ENCODE results near the gene ZFAND2A.
"Not testable (repeated sequence)": the region's sequence is repeated elsewhere in the genome, so short reads cannot be mapped to it uniquely, and the experiment has no call there.

ZFAND2A gene, protein sequence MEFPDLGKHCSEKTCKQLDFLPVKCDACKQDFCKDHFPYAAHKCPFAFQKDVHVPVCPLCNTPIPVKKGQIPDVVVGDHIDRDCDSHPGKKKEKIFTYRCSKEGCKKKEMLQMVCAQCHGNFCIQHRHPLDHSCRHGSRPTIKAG

DNA sequence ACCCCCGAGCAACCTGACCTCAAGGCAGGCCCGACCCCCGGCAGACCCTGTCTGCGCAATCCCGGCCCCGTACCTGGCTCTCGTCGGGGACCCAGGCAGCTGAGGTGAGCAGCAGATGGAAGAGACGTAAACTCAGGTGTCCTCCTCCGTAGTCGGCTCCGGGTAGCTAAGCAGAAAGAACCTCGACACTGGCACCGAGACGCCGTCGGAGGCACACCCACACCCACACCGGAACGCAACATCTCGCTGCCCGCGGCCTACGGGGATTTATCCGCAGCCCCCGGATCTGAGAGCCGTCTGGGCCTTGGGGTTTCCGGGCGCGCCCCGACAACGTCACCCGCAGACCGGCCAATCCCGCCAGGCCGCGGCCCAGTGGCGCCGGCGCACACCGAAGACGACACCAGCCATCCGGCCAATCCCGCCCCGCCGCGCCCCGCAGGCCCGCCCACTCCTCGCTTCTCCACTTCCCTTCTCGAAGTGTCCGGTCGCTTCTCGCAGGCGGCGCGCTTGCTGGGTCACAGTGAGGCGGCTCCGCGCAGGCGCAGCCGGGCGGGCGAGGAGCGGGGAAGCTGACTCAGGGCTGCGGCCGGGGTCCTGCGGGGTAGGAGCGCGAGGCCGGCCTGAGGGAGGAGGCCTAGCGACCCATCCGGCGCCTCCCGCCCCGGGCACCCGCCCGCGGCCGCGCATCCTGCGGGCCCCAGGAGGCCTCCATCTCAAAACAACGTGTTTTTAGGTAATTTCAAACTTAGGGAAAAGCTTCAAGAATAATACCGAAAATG is at the start of gene ZFAND2A:
ZFAND2A (minus strand) TSS at position 306 of the 779 bp plus-strand sequence. CDS start 1,984 bp downstream, outside the sequence.
- DNase-seq: peak; percentile 100

DNA sequence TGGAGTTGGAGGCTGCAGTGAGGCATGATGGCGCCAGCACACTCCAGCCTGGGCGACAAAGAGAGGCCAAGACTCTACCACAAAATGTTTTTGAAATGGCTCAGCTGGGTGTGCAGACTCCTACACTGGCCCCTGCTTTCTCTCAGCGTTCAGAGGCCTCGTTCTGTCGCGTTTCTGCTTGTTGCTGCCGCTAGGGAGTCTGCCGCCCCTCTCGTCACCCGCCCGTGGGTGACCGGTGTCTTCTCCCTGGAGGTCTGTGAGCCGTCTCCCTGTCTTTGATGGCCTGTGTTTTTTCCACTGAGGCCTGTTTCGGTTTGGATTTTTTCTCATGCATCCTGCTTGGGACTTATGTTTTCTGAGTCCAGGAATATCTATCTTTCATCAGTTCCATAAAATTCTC is 49.1 kb upstream of the ZFAND2A start:
- no peak for DNase-seq

DNA sequence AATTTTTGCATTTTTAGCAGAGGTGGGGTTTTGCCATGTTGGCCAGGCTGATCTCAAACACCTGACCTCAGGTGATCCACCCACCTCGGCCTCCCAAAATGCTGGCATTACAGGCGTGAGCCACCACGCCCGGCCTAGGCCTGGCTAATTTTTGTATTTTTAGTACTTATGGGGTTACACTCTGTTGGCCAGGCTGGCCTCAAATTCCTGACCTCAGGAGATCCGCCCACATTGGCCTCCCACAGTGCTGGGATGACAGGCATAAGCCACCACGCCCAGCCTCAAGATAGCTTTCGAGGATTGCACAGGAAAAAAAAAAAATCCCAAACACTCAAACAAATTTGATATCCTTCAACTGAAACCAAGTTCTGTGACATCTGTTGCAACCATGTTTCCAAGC is 45.7 kb upstream of the ZFAND2A start:
- not testable (repeated sequence) for DNase-seq

DNA sequence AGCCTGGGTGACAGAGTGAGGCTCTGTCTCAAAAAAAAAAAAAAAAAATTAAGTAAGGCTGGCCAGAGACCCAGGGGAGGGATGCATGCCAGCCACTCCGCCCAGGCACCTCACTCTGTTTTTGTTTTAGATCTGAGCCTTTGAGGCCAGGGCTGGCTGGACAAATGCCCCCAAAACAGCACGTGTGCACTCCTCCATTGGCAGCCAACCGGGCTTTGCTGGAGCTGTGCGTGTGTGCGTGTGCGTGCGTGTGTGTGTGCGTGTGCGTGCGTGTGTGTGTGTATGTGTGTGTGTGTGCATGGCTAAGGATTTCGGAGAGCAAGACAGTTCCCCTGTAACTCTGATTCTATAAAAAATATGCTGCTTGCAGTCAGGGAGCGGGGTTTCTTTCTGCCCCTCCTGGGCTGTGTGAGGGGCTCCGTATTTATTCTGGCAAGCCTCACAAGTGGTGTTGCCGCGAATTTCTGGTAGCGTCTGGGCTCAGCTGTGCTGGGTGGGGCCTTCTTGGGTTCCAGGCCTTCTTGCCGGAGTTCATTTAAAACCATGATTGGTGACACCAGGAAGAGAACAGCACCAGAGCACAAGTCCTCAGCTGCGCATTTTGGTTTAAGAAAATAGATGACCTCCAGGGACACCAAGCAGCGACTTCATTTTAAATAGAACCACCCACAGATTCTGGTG is 44.6 kb upstream of the ZFAND2A start:
- DNase-seq: no peak

DNA sequence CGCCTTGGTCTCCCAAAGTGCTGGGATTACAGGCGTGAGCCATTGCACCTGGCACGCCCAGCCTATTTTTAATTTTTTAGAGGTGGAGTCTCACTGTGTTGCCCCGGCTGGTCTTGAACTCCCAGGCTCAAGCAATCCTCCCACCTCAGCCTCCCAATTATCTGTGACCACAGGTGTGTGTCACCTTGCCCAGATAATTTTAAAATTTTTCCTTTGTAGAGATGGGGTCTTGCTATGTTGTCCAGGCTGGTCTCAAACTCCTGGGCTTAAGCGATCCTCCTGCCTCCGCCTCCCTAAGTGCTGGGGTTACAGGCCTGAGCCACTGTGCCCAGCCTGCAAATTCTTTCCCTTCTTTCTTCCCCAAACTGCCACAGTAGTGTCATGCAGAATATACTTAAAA is 42.9 kb upstream of the ZFAND2A start:
- not testable (repeated sequence) for DNase-seq

DNA sequence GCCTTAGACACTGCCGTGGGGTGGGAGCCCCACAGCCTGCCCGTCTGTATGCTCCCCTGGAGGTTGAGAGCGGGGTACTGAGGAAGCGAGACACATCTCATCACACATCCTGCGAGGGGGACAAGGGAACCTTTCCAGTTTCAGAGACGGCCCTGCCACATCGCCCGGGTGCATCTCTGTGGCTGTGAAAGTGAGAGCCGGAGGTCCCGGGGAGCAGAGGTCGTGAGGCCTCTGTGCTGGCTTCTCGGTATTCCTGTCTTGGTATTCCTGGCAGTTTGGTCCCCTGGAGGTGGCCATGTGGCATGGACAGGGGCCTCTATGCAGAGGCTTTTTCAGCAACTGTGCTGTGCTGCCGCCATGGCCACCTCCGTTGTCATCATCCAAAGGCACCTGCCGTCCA is 41.9 kb upstream of the ZFAND2A start:
- no peak for DNase-seq

DNA sequence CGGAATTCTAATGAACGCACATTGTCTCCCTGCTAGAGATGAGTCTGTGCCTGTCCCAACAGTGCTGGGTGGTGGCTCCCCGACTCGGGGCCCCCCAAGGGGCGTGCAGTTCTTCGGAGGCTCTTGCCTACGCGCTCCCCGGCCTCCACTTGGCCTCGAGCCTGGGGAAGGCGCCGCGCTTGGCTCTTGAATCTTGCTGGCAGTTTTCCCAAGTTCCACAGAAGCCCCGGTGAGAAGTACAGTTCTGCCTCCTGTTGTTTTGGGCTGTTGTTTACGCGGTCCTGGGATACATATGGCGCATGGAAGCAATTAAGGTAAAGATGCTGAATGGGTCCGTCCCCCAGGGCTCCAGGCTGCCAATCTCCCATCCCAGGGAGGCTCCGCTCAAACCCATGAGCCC is 40.0 kb upstream of the ZFAND2A start:
- DNase-seq: peak; percentile 72

DNA sequence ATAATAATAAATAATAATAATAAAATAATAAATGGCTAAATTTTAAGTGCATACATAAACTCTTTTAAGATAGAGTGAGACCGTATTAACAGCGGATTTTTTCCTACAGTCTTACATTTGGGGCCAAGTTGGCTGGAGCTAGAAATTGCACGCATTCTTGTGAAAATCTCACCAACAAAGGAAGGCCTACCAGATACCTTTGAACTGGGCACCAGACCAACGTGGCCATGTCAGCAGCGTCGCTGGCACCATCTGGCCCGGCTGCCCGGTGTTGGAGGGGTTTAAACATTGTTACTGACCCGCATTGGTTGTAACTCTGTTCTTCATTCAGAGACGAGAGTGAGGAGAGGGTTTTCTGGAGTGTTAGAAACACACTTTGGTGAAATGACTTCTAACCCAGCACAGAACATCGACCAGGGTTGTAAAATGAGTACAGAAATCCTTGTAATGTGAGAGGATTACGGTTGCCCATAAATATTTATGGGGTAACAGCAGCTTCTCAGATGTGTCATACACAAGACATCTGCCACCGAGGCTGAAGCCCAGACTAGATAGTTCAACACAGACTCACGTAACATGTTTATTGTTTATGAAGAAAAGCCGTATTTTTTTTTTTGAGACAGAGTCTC is 38.1 kb upstream of the ZFAND2A start:
- no peak for DNase-seq

DNA sequence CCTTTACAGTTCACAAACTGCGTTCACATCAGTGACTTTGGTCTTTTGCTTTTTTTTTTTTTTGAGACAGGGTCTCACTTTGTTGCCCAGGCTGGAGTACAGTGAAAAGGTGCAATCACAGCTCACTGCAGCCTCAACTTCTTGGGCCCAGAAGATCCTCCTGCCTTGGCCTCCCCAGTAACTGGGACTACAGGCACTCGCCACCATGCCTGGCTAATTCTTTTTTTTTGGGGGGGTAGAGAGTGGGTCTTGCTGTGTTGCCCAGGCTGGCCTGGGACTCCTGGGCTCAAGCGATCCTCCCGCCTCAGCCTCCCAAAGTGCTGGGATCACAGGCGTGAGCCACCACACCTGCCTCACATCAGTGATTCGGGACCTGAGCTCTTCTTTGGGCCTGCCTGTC is 37.0 kb upstream of the ZFAND2A start:
- no peak for DNase-seq

DNA sequence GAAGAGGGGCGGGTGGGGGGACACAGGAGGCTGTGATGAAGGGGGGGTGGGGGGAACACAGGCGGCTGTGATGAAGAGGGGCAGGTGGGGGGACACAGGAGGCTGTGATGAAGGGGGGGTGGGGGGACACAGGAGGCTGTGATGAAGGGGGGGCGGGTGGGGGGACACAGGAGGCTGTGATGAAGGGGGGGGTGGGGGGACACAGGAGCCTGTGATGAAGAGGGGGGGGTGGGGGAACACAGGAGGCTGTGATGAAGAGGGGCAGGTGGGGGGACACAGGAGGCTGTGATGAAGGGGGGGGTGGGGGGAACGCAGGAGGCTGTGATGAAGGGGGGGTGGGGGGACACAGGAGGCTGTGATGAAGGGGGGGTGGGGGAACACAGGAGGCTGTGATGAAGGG is 36.4 kb upstream of the ZFAND2A start:
- not testable (repeated sequence) for DNase-seq

DNA sequence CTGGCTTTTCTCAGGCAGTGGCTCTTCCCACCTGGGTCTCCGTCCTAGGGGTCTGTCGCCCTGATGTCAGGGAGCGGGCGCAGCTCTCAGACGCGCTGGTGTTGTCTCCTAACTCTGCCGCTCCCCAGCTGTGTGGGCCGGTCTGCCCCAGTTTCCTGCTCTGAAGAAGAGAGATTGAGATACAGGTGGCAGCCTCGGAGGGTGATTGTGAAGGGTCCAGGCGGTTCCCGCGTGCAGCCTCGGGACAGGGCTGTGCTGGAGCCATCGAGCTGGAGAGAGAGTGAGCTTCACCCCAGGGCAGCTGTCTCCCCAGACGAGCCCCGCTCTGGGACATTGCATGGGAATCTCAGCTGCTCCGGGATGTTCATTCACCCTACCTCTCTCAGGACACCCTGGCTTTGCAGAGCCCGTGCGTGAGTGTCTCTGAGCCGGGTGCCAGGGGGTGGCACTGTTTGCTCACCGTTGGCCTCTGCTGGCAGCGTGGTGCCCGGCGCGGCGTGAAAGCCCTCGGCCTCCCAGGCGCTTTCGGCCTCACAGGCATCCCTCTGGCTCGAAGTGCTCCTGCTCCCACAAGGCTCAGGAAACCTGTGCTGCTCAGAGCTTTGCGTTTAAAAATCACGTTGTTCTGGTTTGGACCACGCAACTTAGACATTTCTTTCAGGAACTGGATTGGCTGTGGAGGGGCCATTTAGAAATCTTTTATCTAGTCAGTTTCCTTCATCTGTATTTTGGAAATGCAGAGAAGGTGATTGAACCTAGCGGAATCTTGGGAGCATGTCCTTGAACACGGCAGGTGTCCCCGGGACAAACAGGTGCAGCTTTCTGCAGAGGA is 33.8 kb upstream of the ZFAND2A start:
- DNase-seq: no peak

DNA sequence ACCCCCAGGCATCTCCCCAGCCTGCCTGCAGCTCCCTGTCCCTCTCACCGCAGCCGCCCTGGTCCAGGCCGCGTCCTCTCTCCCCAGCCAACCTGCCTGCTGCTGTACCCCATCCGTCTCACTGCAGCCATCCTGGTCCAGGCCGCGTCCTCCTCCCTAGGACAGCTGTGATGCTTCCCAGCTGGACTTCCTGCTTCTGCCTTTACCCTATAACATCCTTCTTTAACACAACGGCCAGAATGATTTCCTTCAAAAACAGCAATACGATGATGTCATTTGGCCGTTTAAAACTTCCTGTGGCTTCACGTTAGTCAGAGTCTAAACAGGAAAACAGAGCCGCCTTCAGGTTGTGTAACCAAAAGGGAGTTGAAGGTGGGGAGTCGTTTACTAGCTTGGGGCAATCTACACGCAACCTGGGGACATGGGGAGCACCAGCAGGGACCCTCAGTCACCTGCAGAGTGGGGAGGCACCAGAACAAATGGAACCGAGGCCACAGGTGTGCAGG is 32.2 kb upstream of the ZFAND2A start:
- DNase-seq: no peak

DNA sequence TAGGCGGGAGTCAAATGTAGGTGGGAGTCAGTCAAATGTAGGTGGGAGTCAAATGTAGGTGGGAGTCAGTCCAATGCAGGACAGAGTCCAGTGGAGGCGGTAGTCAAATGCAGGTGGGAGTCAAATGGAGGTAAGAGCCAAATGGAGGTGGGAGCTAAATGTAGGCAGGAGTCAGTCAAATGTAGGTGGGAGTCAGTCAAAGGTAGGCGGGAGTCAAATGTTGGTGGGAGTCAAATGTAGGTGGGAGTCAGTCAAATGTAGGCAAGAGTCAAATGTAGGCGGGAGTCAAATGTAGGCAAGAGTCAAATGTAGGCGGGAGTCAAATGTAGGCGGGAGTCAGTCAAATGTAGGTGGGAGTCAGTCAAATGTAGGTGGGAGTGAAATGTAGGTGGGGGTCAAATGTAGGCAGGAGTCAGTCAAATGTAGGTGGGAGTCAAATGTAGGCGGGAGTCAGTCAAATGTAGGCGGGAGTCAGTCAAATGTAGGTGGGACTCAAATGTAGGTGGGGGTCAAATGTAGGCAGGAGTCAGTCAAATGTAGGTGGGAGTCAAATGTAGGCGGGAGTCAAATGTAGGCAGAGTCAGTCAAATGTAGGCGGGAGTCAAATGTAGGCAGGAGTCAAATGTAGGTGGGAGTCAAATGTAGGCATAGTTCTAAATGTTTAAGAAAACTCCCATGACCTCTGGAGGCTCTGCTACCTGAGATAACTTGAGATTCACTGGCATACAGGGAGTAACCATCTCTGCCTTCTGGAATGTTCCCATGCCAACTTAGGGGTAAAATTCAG is 30.2 kb upstream of the ZFAND2A start:
- no peak for DNase-seq

DNA sequence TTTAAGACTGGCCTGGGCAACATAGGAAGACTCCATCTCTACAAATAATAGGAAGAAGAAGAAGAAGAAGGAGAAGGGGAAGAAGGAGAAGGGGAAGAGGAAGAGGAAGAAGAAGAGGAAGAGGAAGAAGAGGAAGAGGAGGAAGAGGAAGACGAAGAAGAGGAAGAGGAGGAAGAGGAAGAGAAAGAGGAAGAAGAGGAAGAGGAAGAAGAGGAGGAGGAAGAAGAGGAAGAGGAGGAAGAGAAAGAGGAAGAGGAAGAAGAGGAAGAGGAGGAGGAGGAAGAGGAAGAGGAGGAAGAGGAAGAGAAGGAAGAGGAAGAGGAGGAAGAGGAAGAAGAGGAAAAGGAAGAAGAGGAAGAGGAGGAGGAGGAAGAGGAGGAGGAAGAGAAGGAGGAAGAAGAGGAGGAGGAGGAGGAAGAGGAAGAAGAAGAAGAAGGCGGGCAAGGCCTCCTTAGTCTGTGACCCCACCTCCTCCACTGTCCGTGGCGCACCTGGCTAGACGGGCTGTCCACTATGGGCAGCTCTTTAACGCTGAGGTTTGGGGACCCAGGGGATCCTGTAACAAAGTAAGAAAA is 28.8 kb upstream of the ZFAND2A start:
- DNase-seq: no peak

DNA sequence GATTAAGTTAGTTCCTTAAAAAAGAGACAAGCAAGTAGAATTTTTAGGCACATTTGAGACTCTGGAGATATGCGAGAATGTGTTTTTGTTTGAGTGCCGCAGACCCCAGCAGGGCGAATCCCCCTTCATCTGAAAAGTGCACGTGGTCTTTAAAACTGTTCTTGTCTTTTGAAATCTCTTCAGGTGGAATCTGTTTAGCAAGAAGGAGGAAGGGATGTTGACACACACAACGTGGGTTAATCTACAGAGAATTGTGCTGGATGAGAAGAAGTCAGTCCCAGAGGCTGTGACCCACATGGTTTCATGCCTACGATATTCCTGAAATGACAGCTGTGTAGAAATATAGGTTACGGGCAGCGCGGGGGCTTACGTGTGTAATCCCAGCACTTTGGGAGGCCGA is 27.1 kb upstream of the ZFAND2A start:
- no peak for DNase-seq

DNA sequence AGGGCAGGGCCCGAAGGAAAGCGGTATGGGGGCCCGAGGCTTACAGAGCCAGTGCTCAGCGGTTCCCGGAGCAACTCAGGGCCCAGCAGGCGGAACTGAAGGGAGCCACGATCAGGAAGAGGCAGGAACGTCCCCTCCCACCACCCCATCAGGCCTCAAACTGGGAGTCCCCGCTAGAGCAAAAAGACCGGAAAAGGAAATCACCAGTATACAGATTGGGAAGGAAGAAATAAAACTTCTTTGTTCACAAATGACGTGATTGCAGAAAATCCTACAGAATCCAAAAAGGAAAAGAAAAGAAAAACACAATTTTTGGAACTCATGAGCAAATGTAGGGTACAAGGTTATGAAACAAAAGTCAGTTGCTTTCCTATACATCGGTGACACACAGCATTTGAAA is 21.6 kb upstream of the ZFAND2A start:
- DNase-seq: no peak

DNA sequence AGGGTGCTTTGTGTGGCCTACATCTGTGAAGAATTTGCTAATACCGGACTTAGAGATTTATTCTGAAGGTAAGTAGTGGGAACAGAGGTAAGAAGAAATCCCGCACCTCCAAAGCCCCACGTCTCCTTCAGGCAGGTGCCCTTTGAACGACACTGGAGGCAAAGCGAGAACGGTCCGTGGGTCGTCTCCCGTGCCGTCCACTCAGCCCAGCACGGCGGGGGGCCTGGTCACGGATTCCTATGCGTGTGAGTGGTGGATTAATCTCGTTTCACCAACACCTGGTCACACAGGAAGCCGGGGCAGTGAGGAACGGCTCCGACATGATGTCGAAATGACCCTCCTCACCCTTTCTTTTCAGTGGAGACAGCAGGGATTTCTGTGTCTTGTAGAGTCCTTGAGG is 21.0 kb upstream of the ZFAND2A start:
- no peak for DNase-seq

DNA sequence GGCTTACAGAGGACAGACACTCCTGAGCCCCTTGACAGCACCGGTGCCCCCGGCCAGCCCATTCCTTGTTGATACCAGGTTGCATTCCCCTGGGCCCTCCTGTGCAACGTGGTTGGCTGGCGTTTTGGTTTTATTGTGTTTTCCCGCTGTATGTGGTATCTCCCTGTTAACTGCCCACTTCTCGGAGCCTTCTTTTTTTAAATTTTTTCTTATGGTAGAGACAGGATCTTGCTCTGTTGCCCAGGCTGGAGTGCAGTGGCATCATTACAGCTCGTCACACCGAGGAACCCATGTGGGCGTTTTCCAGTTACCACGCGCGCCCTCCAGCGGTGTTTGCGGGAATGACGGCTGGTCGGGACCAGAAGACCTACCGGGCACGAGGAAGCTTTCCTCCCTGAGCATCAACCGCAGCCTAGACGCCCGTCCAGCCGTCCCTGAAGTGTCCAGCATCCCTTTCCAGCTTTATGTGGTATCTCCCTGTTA is 16.9 kb upstream of the ZFAND2A start:
- DNase-seq: peak; percentile 66

DNA sequence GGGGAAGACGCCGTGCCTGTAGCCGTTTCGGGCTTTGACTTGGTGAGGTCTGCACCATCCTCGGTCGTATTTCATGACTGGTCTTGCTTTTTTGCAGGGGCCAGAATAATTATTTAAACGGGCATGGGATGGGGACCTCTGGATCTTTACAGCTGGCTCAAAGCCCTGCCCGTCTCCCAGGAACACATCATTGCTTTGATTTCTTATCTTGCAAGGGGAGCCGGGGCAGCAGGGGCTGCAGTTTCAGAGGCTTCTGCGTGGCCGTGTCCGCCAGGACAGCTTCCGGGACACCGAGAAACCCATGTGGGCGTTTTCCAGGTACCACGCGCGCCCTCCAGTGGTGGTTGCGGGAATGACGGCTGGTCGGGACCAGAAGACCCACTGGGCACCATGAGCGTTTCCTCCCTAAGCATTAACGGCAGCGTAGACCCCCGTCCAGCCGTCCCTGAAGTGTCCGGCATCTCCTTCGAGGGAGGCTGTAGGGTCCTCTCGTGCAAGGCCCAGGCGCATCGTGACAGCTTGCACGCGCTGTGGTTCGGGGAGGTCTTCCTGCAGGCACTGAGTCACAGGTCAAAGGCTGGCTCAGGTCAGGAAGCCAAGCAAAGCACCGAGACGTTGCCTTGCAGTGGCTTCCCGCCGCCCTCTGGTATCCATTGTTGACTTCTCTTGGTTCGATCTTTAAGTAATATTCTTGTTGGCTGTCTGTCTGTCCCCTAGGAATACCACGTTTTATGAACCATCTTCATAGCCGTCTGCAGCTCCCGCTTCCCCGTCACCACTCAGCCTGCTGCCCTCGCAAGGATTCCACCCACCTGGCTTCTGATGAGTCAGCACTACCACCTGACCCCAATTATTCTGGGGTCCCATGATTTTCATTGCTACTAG is 16.2 kb upstream of the ZFAND2A start:
- peak; percentile 88 for DNase-seq

DNA sequence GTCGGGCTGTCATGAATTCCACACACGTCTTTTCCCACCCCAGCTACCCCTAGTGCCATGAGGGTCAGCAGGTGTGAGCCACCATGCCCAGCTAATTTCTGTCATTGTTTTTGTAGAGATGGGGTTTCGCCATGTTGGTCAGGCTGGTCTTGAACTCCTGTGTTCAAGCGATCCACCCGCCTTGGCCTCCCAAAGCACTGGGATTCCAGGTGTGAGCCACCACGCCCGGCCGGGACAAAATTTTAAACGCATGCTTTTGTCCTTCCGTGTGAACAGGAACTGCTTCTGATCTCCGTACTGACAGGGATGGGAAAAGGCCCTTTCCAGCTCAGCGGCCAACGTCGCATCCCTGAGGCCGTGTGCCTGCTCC is 15.6 kb upstream of the ZFAND2A start:
- no peak for DNase-seq

All from right forelimb (tissue), 1 donor.